NCI-H82 (cell line): ENCODE results near the gene SHC3.
A peak's percentile ranks its signal among the peaks of the same experiment; 100 is the strongest.

Experiments used
- DNase-seq: peaks from one replicate; lab custom pipeline; 2025; lab: John Stamatoyannopoulos, UW

Gene SHC3

GRCh38 chr9:89054865-89055495 lies 123.6 kb downstream of the SHC3 start:
- no peak for DNase-seq

- no peak for DNase-seq
Measured at GRCh38 chr9:89053301-89053700, 125.3 kb downstream of the SHC3 start.

GRCh38 chr9:89052470-89053097 lies 126.0 kb downstream of the SHC3 start:
- DNase-seq = peak; percentile 47

- no peak for DNase-seq
Measured at GRCh38 chr9:89051421-89052025, 127.1 kb downstream of the SHC3 start.

GRCh38 chr9:89049646-89050045 lies 129.0 kb downstream of the SHC3 start:
- DNase-seq = no peak

GRCh38 chr9:89048616-89049015 lies 130.0 kb downstream of the SHC3 start:
- DNase-seq = no peak

- DNase-seq = no peak
Measured at GRCh38 chr9:89047667-89048066, 131.0 kb downstream of the SHC3 start.

- DNase-seq = no peak
Measured at GRCh38 chr9:89046832-89047231, 131.8 kb downstream of the SHC3 start.

GRCh38 chr9:89044881-89045280 lies 133.7 kb downstream of the SHC3 start:
- DNase-seq = no peak

GRCh38 chr9:89044104-89044503 lies 134.5 kb downstream of the SHC3 start:
- no peak for DNase-seq

GRCh38 chr9:89042984-89043383 lies 135.6 kb downstream of the SHC3 start:
- DNase-seq = no peak

GRCh38 chr9:89039664-89040063 lies 139.0 kb downstream of the SHC3 start:
- no peak for DNase-seq

- DNase-seq = no peak
Measured at GRCh38 chr9:89039104-89039465, 139.5 kb downstream of the SHC3 start.

- DNase-seq = no peak
Measured at GRCh38 chr9:89038382-89039103, 140.1 kb downstream of the SHC3 start.

GRCh38 chr9:89037891-89038290 lies 140.7 kb downstream of the SHC3 start:
- no peak for DNase-seq

GRCh38 chr9:89037346-89037745 lies 141.3 kb downstream of the SHC3 start:
- no peak for DNase-seq

- DNase-seq = no peak
Measured at GRCh38 chr9:89036891-89037290, 141.7 kb downstream of the SHC3 start.

GRCh38 chr9:89036383-89036782 lies 142.2 kb downstream of the SHC3 start:
- DNase-seq = no peak

- no peak for DNase-seq
Measured at GRCh38 chr9:89032661-89033060, 146.0 kb downstream of the SHC3 start.

GRCh38 chr9:89032173-89032572 lies 146.4 kb downstream of the SHC3 start:
- DNase-seq = no peak

- no peak for DNase-seq
Measured at GRCh38 chr9:89029788-89030187, 148.8 kb downstream of the SHC3 start.

- no peak for DNase-seq
Measured at GRCh38 chr9:89026876-89027275, 151.7 kb downstream of the SHC3 start.

- no peak for DNase-seq
Measured at GRCh38 chr9:89025553-89025952, 153.1 kb downstream of the SHC3 start.
